NOMO-1 (cell line): ENCODE results near the gene TBC1D16.
A peak's percentile ranks its signal among the peaks of the same experiment; 100 is the strongest.

Experiments used
- DNase-seq, 2 experiments: peaks; one replicate each; lab custom pipeline; 2025; ENCODE audit not compliant: unreplicated experiment in 2 of 2; lab: John Stamatoyannopoulos, UW

The TBC1D16 gene

DNA sequence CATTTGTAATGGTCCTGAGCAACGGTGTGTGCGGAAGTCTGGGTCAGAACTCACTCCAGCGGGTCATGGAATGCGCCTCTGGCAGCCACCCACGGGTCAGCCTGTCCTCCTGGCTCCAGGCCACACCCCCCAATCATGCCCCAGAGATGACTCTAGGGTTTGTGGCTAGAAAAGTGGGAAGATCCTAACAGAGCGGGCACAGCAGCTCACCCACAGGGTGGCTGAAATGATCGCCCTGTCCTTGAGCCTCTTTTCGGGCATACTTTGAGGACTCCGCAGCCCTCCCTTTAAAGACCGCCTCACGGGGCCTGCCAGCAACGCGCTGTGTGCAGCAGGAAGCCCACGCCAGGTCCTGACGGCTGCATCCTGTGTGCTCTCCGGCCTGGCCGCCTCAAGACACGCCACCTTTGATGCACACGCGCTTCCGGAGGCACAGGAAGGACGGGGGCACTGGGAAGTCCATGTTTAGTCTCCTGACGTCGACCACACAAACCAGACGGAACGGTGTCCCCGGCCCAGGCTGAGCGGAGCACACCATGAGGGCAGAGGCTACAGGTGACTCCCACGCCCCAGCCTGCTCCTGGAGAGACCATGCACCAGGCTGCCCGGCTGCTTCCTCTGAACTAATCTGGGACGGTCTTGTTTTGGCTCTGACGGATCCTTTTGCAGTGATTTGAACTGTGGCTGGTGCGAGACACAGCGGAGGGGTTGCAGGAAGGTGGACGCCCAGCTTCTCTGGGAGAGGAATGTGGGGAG, 92.9 kb downstream of the TBC1D16 start:
- no peak for DNase-seq

DNA sequence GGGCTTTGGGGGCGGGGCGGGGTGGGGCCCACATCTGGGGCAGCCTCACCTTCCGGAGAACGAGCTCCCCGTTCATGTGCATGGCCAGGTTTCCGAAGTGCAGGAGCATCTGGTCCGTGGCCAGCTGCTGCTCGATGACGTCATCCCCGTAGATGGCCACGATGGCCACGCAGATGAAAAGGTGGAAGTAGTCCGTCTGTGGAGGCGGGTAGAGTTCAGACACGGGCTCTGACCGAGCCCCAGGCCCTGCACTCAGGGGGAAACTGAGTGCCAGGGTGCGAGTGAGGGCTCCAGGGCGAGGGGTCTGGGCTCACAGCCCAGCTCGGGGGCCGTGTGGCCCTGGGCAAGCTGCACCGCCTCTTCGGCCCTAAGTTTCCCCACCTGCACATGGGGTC, 93.7 kb downstream of the TBC1D16 start:
- no peak for DNase-seq

DNA sequence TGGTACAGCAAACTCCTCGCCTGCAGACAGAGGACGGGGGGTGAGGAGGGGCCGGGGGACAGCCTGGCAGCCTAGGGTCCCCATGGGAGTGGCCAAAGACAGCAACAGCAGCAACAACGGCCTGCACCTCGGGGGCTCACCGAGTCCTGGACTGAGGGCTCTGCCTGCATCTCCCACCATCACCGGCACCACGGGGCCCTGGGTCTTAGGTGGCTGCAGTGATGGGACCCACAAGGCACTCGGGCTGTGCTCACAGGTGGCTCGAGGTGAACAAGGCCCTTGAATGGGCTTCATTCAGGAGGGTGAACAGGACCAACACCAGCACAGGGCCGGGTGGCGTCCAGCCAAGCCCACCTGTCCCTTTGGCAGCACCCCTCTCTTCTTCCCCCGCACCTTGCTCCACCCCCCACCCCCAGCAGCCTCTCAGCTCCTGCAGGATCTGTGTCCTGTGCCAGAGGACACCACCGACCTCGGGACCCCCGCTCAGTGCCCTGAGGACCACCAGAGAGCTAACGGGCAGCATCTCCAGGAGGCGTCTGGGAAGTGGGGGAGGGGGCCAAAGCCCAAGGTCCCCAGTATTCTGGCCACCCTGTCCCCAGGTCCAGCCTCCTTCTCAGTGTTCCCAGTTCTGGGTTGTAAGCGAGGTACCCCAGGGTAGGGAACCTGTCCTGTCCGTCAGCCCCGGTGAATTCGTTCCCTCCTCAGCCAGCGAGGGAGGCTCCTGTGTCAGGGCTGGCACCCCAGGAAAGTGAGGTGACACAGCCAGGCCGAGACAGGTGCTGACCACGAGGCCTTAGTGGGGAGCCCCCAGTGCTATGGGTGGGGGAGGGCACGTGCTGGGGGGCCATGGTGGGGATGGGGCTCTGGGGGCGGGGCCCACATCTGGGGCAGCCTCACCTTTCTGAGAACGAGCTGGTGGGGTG, 94.3 kb downstream of the TBC1D16 start:
- DNase-seq, result no peak

DNA sequence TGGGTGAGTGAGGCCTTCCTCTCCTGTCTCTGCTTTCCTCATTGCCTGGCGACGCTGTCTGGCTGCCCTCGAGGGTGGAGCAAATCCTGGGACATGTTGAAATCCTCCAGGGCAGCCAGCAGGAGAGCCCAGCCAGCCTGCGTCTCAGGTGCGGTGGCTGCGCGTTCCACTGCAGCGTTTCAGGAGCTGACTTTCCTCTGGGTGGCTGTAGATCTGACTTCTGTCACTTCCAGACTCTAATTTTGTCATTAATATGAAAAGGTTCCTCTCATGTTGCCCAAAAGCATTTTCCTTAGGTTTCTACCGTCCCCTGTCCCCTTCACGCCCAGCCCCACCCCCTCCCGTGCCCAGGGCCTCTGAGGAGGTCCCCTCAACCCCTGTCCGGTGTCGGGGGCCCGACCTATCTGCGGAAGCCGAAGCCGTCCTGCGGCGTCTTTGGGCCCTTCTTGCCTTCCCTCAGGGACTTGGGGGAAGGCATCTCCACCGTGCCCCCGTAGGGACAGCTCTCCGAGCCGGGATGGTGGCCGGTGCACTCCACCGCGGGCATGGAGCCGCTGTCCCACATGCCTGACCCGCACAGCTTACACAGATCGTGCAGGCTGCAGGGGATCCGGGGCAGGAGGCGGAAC, 95.1 kb downstream of the TBC1D16 start:
- DNase-seq, result no peak

DNA sequence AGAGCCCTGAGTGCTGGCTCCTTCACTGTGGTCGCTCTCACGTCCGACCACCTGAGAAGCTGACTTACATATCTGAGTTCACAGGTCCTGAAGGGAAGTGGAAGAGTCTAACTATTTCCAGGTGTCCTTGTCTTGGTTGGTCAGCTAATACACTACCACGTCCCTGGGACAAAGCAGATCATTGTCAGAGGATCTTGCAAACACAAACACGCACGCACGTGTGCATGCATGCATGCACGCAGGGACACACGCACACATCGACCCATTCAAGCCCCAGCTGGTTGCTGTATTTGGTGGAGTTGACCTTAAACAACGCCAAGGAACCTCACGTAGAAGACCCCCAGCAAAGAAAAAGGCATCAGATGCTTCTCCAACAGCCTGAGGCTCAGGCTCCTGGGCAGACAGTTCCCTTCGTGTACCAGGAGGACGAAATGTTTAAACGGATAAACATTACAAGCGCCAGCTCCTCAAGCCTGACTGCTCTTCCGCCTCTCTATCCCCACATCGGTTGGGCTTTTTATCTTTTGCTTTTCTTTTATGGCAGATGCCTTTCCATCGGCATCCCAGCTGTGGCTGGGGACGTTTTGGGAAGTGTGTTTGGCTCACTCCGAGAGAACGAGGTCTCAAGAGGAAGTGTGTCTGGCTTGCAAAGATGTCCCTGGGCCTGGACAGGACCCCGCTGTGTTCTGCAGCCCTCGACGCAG, 95.8 kb downstream of the TBC1D16 start:
- DNase-seq, result no peak

DNA sequence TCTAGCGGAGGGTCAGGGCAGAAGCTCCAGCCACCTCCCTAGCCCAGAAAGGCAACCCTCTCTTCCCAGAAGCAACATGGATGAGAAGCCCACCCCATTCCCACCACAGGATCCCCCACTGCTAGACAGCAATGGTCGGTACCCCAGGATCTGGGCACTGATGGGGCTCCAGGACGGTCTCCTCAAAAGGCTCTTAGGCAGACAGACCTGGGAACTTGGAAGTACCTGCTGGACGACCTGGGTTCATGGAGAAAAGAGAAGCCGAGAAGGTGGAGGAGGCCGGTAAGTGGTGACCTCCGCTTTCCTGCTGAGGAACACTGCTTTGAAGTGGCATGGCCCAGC, 96.6 kb downstream of the TBC1D16 start:
- no peak for DNase-seq

DNA sequence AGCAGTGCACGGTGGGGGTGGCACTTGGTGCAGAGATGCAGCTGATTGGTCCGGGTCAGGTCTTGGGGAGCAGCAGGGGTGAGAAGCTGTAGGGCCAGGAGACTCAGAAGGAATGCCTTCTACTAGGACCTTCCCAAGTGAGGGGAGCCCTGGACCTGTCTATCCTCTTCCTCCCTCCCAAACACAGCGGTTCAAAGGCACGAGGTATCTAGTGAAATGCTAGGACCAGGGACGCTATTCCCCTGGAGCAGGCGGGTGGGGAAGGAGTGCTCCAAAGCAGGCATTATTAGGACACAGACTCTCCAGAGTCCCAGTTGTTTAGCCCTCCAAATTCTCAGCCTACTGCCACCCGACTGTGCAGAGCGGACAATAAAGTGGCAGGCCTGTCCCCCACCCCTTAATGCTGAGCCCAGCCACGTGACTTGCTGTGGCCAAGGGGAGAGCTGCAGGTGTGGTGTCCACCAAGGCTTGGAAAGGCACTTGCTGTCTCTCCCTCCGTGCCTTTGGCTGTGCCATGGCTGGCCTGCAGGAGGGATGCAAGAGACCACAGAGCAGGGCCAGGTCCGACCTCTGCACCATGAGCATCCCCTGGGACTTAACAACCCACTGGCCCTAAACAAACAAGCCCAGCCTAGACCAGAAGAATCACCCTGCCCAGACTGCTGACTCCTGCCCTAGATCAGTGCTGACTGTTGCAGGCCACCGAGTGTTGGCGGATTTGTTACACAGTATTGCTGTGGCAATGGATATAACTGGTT, 97.2 kb downstream of the TBC1D16 start:
- DNase-seq, result no peak

DNA sequence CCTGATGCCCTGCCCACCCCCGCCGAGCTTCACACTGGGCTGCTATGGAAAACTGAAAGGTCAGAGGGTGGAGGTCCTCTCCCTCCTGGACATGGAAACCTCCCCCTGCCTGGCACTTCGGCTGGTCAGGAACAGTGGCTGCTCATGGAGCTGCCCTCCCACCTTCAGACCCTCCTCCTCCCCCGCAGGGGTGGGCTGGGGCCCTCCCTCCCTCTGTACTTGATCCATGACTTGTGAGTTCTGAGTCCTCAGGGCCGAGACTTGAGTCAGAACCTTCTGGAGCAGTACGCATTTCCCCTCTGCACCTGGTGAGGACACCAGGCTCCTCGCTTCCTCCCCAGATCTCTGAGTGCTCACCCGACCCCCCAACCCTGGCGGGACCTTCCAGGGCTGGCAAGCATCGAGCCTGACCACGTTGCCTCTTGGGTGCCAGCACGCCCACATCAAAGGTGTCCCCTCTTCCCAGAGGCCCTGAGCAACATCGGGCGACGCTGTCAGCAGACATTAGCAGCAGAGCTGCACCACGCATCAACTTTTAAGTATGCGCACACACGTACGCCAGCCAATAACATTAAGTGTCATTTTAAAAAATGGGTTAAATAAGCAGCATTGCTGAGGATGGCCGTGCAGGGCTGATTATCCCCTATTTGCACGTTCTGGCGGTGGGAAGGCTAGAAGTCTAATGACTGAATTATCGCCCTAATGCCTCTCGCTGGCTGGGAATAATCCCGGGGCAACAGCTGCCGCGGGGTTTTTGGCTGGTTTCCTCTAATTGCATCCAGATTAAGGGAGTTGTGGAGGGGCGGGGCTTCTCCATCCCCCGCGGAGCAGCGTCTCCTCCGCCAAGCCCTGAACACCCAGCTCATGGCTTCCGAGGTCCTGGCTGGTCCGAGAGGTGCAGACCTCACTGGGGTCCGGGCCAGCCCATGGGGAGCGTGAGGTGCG, 98.0 kb downstream of the TBC1D16 start:
- DNase-seq, result no peak

DNA sequence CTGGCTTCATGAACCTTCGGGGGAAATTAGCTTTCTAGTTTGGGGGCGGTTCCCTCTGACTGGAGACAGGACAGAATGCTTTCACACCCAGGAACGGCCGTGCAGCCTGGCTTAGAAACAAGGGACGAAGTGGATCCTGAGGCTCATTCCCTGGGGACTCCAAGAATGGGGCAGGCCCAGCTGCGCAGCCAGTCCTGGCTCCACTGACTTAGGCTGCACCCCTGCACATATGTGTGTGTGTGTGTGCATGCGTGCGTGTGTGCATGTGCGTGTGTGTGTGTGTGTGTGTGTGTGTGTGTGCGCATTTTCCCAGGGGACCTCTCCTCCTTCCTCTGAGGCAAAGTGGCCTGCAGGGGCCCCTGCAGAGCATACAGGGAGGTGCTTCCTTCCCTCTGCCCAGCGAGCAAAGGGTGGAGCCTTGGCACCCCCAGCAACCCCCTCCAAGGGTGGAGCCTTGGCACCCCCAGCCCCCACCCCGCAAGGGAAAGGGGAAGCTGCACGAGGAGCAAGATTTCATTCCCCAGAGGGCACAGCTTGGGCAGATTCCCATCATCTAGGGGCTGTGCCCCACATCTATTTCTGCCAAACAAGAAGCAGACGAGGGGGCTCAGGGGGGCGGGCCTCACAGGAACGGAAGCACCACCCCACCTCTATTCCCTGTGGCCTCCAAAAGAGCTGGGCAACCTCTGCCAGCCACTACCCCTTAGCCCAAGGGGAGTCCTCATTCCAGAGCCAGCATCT, 98.9 kb downstream of the TBC1D16 start:
- no peak for DNase-seq

DNA sequence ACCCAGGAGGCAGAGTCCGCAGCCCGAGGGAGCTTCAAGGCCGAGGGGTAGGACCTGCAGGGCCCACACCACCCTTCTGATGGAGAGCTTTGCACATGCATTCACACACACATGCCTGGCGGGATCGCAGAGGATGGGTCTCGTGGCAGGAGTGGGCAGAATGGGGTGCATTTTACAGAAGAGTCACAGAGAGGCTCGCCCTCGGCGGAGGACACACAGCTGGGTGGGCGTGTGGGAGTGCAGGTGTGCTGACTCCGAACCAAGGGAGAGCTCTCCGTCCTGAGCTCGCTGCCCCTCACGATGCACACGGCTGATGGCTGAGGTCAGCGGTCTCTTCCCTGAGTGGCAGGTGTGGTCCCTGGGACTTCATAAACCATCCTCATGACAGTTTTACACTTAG, 99.6 kb downstream of the TBC1D16 start:
- no peak for DNase-seq

DNA sequence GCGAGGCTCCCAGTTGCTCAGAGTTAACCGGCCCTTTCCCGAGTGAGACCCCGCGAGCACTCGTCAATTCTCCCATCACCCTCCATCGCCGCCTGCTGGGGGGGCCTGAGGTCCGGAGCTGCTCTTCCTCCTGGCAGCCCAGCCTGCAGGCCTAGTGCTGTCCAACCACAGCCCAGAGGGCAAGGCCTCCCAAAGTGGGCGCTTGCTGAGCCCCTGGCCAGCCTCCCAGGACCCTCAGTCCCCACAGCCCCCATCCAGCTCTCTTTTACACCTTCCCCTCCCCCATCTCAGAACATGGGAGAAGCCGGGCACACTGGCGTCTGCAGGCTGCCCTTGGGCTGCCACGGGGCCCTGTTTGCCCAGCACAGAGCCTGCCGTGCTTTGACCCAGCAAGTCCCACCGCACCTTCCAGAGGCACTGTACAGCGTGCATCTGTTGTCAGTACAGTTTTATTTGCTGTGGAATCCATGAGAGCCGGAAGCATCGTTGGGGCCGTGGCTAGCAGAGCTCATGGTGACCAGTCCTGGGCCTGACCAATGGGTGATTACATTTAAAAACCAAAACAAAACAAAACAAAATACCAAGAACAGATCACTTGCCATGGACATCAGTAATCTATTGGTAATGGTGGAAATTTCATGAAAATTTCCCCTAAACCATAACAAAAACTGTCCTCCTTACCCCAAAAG, 100.3 kb downstream of the TBC1D16 start:
- no peak for DNase-seq

DNA sequence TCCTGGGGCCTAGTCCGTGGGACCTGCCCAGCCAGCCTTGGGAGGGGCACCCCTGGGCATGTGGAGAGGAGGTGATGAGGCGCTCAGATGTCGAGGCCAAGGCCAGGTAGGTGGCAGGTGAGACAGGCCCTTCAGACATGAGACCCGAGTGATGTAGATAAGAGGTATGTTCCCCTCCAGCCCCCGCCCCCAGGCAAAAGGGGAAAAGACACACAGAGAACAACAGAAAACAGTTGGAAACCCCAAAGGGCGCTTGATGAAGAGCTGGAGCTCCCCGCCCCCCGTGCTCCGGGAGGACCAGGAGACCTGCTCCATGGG, 101.1 kb downstream of the TBC1D16 start:
- no peak for DNase-seq

DNA sequence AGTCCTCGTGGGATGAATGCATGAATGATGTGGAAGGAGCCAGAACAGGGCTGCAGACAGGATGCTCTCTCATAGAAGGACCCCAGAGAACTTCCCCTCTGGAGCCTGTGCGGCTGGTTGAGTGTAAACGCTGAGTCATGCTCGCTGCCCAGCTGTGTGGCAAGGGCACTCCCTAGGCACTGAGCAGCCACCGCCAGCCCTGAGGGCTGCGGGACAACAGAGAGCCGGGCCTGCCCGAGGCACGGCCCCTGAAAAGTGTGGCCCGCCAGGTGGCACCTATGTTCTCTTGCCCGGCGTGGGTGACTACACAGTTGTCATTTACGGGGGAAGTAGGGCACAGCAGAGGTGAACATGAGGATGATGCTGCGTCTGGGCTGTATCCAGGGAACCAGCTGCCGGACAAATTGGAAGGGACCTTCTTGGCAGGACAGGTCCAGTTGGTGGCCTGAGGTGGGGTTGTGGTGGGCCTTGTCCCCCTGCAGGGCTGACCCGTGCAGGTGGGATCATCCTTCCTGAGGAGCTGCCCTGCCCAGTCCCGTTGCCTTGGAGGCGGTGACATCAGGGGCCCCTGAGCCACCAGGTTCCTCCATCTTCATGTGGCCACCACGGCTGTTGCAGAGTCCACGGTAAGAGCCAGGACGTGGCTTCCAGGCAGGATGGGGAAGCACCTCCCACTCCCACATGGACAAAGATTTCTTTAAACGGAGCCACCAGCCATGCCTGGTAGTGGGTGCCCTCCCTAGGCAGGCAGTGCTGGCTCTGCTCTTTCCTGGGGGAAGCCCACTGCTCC, 101.6 kb downstream of the TBC1D16 start:
- DNase-seq, result peak; percentile 73 to 75

DNA sequence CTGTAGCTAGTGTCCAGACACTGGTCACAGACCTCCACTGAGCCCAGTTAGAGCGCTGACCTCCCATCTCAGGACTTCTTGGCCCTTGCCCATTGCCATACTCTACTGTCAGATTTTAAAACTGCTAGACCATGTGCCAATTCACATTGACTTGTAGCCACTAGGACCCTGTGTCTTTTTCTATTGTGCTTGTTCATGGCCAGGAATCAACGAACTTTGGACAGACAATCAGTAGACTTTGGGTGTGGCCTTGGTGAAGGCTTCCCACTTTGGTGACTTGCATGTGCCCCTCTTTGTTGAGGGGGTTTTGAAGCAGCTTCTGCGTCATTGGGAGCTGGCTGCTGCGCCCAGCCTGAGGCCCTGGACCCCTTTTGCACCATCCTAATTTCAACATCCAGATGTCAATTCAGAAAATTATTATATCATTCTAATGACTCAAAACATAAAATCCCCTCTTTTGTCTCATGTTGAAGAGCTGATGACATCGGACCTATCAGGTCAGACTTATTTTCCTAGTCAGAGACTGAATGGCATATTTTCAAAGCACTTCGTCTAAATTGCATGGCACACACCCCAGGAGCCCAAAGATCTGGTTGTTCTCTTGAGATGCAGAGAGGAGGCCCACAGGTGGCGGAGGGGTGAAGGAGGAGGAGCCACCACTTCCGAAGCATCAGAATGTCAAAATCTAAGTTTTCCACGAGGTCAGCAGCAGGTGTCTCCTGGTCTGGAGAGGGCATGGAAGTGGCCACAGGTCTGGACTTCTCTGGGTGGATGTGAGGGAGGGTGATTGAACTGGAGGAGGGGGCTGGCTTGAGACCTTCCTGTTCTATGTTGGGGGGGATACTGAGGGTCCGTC, 103.0 kb downstream of the TBC1D16 start:
- no peak for DNase-seq

DNA sequence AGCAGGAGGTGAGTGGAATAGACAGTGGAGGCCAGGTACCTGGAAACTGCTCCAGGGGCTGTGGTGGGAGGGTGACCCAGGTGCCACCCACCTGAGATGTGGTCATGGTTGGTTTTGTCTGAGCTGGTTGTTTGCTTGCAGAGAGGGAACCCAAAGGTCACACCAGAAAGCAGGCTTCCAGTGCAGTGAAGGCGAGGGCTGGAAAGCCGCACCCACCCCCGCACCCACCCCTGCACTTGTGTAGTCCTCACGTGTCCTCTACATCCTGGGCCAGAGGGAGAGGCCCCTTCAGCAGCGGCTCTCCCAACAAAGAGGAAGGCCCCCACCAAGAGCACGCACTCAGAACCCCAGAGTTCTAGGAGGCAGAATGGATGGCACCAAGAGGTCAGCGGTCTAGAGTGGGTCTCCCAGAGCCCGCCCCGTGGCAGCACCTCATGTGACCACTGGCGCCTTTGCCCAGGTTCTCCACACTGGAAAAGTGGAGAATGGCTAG, 103.8 kb downstream of the TBC1D16 start:
- no peak for DNase-seq
